Small intestine (tissue), 4 donors: ENCODE data around the gene CDHR2. TPM values are rescaled to one million over a fixed set of nuclear protein-coding genes. Genes with fewer than 3 reads are reported as not detected.

ENCODE experiments used
- polyA plus RNA-seq, 4 donors: library from polyadenylated mRNA; stranded (reverse) in 3 of 4; unstranded in 1 of 4; fragments of 200-250 nt in 3 of 4; fragments of 120-200 nt in 1 of 4; gene quantifications; one replicate each; pipeline versions ENCODE4 v1.2.1 to v1.2.3, GENCODE V29; 2013
- donor health status: healthy with polysubstance abuse.
- donor health status: Bipolar disorder and iron deficiency.
- donor health status: healthy.

CDHR2 gene
- polyA plus RNA-seq, 4 donors: 50.1 to 545 (median 420) TPM

Other genes starting within 250 kb of the CDHR2 start
- 100 to 1,000 TPM in 1 of 4 donors, 10 to 100 TPM in 3; 43.7 to 132 (median 84.9) TPM for gene KIAA1191, start 187.6 kb upstream of the CDHR2 start, polyA plus RNA-seq
- 1 to 10 TPM in 1 of 4 donors, under 1 TPM in 2, not detected in 1; under 0.01 to 2.4 (median 0.97) TPM for gene ARL10, start 183.9 kb upstream of the CDHR2 start, polyA plus RNA-seq
- 10 to 100 TPM; 22.5 to 47.6 (median 29.2) TPM for gene NOP16, start 160.7 kb upstream of the CDHR2 start, polyA plus RNA-seq
- gene HIGD2A, start 160.6 kb upstream of the CDHR2 start, polyA plus RNA-seq: 100 to 1,000 TPM; 116 to 343 (median 270) TPM
- gene CLTB, start 132.8 kb upstream of the CDHR2 start, polyA plus RNA-seq: 100 to 1,000 TPM; 160 to 359 (median 263) TPM
- gene FAF2, start 101.0 kb upstream of the CDHR2 start, polyA plus RNA-seq: 10 to 100 TPM in 3 of 4 donors, 1 to 10 TPM in 1; 6.8 to 48.9 (median 15.4) TPM
- gene RNF44, start 11.9 kb upstream of the CDHR2 start, polyA plus RNA-seq: 10 to 100 TPM; 13.5 to 56.9 (median 20.8) TPM
- 1 to 10 TPM in 2 of 4 donors, under 1 TPM in 1, not detected in 1; 0.54 to 9.0 (median 1.6) TPM for gene GPRIN1, start 60.8 kb downstream of the CDHR2 start, polyA plus RNA-seq
- under 1 TPM in 2 of 4 donors, not detected in 2; 0.16 to 0.73 TPM for gene SNCB, start 81.2 kb downstream of the CDHR2 start, polyA plus RNA-seq
- gene EIF4E1B, start 81.3 kb downstream of the CDHR2 start, polyA plus RNA-seq: under 1 TPM in 1 of 4 donors, not detected in 3; 0.22 TPM
- 10 to 100 TPM; 20.7 to 35.2 (median 24.2) TPM for gene TSPAN17, start 98.1 kb downstream of the CDHR2 start, polyA plus RNA-seq